ENCODE results near the gene C5orf63.
"Not testable (repeated sequence)": the region's sequence is repeated elsewhere in the genome, so short reads cannot be mapped to it uniquely, and the experiment has no call there.

The C5orf63 gene

DNA sequence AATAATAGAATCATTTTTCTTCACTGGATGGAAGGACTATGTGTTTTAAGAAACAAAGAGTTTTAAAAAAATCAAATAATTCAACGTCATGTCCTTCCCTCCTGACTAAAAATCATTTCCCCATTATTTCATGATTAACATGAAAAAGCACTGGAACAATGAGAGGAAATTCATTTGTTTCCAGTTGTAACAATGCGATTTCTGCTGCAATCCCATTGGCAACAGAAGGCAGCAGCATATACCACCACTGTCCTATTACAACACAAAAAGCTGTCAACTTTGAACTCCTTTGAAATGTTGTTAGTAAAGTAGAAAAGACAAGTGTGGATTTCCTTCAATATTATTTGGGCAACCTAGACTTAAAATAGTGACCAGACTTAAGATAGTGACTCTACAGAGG, 3.1 kb downstream of the C5orf63 start:
- no peak for DNase-seq

GRCh38 chr5:127068493-127069214, 4.6 kb downstream of the C5orf63 start:
- peak; percentile 90 for DNase-seq

DNA sequence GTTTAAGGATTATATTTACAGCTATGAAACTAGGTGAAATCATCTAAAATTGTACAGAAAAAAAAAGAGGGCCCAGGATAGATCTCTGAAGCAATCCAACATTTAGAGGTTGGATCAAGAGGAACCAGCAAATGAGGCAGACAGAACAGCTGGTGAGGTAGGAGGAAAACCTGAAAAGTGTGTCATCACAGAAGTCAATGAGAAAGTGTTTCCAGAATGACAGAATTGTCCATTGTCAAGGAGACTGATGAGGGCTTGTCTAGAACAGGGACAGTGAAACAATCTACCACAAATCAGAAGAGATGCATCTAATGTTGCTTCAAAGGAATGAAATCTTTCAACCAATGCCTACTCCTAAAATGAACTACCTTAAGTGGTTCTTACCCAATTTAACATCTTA, 6.6 kb downstream of the C5orf63 start:
- DNase-seq, result no peak

DNA sequence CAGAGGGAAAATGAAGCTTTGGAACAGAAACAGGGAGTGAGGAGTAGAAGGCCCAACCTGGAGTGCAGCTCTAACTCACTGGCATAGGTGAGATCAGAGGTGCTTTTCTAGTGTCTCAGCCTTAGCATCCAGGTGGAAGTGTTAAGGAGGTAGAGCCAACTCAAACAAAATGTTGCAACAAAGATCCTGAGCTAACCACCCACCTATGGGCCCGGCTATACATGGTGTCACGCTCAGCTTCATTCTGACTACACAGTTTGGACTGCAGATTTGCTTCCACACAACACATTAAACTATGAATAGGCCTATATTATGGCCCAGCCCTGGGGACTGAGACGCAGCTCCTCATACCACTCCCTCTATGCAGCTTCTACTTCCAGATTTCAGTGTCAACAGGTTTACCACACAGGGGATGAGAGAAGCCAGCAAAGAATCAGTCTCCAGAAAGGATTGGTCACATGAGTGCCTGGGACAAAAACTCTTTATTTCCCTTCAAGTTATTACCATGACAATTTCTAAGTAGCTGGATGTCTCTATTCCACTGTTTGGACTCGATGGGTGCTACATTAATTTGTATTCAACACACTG, 9.0 kb downstream of the C5orf63 start:
- no peak for DNase-seq

GRCh38 chr5:127063257-127063913, 9.9 kb downstream of the C5orf63 start:
- no peak for DNase-seq

DNA sequence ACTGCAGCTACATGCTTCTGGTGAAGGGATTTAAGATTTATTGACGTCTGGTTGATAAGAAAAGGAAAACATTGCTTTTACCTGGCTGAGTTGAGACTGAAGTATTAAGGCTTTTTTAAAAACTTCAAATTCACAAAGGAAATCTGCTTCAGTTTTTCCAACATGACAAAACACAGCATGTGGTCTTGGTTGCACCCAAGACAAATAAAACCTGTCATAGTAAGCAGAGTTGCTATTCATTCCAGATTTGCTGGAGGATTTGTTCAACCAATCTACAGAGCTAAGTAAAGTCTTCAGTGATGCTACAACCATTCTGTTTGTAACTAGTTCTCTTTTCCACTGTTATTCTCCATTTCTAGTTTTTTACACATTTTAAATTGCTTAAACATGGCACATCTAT, 11.3 kb downstream of the C5orf63 start:
- DNase-seq, result no peak

GRCh38 chr5:127061537-127061936, 11.8 kb downstream of the C5orf63 start:
- DNase-seq, result no peak

- no peak for DNase-seq
These were observed 12.8 kb downstream of the C5orf63 start for GRCh38 chr5:127060470-127060985.

GRCh38 chr5:127056896-127057295, 16.4 kb downstream of the C5orf63 start:
- no peak for DNase-seq

DNA sequence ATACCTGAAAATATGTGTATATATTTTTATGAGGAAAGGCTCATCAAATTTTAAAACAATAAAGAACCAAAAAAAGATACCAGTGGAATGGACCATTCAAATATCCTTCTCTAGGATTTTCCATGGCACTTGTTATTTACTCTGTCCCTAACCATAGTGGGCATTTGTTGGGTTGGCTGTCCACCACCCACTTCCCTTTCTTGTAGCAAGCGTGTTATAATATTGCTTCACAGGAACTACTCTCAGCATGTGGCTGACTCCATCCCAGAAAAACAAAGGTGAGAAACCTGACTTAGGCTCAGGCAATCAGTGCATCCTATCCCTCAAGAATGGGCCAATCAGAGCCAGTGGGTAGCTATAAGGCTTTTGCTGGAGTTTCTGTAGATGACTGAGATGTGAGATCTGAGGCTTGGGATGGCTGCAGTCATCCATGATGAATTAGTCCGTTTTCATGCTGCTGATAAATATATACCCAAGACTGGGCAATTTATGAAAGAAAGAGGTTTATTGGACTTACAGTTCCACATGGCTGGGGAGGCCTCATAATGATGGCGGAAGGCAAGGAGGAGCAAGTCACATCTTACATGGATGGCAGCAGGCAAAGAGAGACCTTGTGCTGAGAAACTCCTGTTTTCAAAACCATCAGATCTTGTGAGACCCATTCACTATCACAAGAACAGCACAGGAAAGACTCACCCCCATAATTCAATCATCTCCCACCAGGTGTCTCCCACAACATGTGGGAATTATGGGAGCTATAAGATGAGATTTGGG, 17.2 kb downstream of the C5orf63 start:
- no peak for DNase-seq

GRCh38 chr5:127053551-127053950, 19.8 kb downstream of the C5orf63 start:
- DNase-seq, result not testable (repeated sequence)

DNA sequence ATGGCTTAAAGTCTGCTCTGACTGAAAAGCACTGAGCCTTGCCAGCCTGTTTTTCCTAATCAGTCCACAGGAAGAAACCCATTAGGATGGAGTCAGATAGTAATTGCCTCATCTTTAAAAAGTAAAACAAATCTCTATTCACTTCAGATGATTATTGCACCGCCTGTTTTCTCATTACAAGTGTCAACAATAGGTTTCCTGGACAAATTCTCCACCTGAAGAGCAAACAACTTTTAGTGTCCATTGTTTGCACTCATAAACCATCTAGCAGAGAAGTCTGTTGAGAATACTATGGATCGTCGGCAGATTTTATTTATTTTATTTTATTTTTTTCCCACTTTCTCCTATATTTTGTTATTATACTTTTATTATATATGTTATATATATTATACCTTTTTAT, 20.3 kb downstream of the C5orf63 start:
- no peak for DNase-seq

GRCh38 chr5:127051591-127051990, 21.7 kb downstream of the C5orf63 start:
- DNase-seq, result no peak

GRCh38 chr5:127046343-127047072, 26.8 kb downstream of the C5orf63 start:
- no peak for DNase-seq

DNA sequence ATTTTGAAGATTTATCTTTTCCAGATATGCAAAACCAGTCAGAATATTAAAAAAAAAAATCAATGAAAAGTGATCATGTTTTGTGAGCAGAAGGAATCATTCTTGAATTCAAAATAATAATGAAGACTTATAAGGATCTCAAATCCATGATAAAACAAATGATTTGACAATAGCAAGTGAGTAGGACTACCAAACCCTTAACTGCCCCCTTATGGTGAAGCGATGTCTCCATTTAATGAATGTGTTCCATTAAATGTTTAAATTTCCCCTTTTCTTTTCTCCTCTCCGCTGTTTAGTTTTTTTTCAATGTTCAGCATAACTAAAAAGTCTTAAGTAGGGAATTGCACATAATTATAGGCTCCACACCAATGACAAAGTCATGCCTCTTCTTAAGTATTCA, 30.7 kb downstream of the C5orf63 start:
- peak; percentile 9 for DNase-seq

DNA sequence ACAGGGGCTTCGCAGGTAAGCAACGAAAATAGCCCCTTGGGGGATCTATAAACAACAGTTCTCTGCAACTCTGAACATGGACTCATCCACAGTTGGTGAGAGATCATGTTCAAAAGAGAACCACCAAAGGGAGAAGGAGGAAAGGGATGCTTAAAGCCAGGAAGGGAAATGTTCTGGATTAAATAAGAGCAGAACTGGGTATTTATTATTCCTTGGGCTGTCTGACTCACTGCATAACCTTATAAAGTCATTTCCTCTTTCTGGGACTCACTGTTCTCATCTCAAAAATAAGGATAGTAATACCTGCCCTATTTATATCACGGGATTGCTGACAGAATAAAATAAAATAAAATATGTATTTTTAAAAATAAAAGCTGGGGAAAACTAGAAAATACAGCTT, 31.7 kb downstream of the C5orf63 start:
- peak; percentile 33 for DNase-seq

- peak; percentile 14 for DNase-seq
These were observed 32.3 kb downstream of the C5orf63 start for GRCh38 chr5:127040796-127041520.

DNA sequence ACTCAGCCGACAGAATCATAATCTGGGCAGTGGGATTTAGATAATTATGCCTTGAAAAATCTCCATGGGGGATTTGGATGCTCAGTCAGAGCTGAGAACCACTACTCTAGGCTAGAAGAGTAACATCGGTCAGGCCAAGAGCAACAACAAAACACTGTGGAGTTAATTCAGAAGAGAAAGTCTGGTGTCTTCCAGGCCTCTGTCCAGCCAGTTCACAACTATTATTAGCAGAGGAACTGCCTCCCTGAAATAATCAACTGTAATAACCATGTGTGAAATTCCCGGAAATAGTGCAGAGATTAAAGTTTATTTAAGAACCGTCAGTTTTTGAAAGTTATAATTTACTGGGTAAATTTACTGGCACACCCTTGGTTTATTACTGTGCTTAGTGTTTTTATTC, 34.8 kb downstream of the C5orf63 start:
- DNase-seq, result no peak

DNA sequence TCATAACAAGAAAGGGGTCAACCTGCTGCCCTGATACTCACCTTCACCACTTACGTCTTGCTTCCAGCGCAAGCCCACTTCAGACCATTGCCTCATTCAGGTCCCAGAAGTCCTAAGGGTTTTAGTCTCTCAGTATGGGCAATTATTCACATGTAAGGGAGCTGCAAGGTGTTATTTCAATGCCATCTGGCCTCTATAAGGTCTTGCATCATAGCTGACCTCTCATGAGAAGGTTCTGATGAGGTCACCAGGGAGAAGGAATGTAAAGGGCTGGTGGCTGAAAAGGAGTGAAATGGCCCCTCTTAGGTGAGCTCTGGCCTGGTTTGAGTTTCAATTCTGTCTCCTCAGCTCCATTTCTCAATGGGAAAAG, 41.5 kb downstream of the C5orf63 start:
- no peak for DNase-seq

DNA sequence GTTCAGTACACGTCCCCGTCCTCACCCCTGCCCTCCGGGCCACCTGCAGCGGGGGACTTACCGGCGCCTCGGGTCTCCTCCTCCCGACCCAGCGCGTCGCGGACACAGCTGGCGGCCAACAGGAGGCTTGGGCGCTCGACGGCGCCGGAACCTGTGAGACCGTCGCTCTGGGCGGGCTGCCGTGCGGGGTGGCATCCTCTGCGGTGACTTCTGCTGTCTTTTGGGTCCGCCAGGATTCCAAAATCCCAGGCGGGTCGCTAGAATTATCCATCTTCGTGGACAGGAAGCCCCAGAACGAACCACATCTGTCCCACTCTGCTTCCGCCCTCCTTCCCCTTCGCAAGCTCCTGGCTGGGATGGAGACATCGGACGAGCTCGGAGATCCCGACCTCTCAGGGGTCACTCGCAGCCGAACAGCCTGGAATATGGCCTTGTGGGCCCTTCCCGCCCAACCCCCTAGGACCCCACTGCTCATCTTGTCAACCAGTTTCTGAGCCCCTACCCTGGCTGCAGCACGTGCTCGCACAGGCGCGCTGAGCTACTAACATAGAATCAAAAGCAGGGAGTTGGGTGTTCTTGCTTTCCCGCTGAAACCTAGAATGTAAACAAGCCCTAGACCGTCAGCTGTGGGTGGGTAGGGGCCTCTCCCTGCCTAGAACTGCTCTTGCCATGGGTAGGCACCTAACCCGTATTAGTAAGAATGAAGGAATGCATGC, 42.0 kb downstream of the C5orf63 start:
- no peak for DNase-seq

All from fibroblast of skin of right biceps (primary cell).